ENCODE results near the gene MCM9. TPM values are rescaled to one million over a fixed set of nuclear protein-coding genes. Genes with fewer than 3 reads are reported as not detected.

The MCM9 gene
- total and polyA plus RNA-seq, 12 donors, result 1.5 to 7.8 (median 5.2) TPM

DNA sequence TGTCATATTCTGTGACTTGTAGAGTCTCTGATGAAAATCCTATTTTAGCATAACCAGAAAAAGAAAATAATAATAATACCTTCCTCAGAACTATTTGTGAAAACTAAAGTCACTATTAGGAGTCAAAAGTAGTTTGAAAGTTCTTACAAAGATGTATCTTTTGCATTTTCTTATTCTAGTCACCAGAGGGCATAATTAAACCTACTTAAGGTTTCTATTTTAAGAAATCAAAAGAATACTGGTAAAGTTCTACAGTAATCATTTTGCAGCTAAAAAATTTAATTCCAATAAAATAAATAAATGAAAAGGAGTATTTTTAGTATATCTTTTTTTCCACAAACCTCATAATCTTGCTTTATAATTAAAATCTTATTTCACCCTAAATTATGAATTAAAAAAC lies 28.0 kb upstream of the MCM9 start:
- Histone ChIP-seq H3K27ac (no peak overlapping the region), H3K9me3 (no peaks in the 10 kb centered on the region), H3K27me3 (no peaks in the 10 kb centered on the region), H3K36me3 (no peaks in the 10 kb centered on the region), H3K4me1 (no peaks in the 10 kb centered on the region), H3K4me3 (no peak overlapping the region)
- ATAC-seq, result no peak
- TF ChIP-seq, protein P1, sequence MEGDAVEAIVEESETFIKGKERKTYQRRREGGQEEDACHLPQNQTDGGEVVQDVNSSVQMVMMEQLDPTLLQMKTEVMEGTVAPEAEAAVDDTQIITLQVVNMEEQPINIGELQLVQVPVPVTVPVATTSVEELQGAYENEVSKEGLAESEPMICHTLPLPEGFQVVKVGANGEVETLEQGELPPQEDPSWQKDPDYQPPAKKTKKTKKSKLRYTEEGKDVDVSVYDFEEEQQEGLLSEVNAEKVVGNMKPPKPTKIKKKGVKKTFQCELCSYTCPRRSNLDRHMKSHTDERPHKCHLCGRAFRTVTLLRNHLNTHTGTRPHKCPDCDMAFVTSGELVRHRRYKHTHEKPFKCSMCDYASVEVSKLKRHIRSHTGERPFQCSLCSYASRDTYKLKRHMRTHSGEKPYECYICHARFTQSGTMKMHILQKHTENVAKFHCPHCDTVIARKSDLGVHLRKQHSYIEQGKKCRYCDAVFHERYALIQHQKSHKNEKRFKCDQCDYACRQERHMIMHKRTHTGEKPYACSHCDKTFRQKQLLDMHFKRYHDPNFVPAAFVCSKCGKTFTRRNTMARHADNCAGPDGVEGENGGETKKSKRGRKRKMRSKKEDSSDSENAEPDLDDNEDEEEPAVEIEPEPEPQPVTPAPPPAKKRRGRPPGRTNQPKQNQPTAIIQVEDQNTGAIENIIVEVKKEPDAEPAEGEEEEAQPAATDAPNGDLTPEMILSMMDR (IDR thresholded peaks at IDR 0.05), result peak in 6 of 9 donors; percentile 32 to 58 (median 46)
- intact Hi-C loops (cut with DNase I), result no loop called here
- no peak for DNase-seq

DNA sequence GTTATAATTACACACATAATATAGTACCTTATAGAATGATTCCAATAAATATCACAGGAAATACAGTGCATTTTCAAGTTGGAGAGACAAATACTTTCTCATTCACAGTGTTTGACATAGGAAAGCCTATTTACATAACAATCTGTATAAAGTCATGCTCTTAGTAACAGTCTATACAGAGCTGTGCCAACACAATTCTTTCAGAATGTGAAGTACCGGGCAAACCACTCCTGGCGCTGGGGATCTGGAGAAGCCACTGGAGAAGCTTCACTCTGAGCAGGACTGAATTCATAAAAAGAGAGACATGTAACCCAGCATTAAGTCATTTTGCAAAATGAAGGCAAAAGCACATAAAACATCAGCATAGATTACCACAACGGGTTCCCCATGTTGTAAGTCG lies 24.9 kb upstream of the MCM9 start:
- intact Hi-C loops (cut with DNase I), result no loop called here
- no peaks in the 10 kb centered on the region for H3K36me3 ChIP-seq

DNA sequence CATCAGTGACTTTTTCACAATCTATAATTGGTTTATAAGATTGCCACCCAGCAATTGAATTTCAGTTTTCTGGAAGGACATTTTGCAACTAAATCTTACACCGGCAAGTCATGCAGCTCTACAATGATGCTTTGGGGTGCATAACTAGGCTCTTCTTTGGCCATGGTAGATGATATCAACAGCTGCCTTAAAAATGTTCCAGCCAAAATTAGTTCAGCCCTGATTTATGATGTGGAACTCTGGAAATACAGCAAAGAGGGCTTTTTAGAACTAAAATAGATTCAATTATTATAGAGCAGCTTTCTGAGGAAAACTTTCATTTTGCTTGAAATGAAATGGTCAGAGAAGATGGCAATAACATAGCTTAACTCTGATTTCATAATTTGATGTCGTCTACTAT lies 18.4 kb upstream of the MCM9 start:
- Histone ChIP-seq H3K4me3 (no peak overlapping the region), H3K27me3 (no peaks in the 10 kb centered on the region), H3K27ac (no peak overlapping the region), H3K4me1 (no peaks in the 10 kb centered on the region), H3K36me3 (no peaks in the 10 kb centered on the region), H3K9me3 (peaks cover 0 to 20% (median 0%) of the 10 kb centered on the region in 11 donors)
- DNase-seq (no peak), ATAC-seq (no peak)
- TF ChIP-seq, protein P1 (IDR thresholded peaks at IDR 0.05), result no peak
- 73 to 92% methylated on average over 2 of the region's 2 CpGs for WGBS, 2 donors
- intact Hi-C loops (cut with DNase I), result no loop called here

More for the DNA sequence above, 24.9 kb upstream of the MCM9 start:
- Histone ChIP-seq H3K27me3 (no peaks in the 10 kb centered on the region), H3K4me1 (no peaks in the 10 kb centered on the region), H3K9me3 (no peaks in the 10 kb centered on the region), H3K27ac (no peak overlapping the region), H3K4me3 (no peak overlapping the region)
- DNase-seq, result no peak
- TF ChIP-seq, protein P1 (IDR thresholded peaks at IDR 0.05), result no peak
- 91 to 93% methylated on average over 4 of the region's 4 CpGs for WGBS, 2 donors
- ATAC-seq, result no peak

DNA sequence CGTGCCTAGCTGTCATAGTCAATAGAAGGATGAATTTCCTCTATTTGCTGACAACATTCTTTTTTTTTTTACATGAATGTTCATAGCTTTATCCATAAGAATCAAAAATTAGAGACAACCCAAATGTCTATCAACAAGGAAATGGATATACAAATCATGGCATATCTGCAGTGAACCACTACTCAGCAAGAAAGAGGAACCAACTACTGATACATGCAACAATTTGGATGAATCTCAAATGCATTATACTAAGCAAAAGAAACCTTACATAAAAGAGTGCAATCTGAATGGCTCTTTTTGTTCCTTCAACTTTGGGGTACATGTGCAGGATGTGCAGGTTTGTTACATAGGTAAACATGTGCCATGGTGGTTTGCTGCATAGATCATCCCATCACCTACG lies 17.7 kb upstream of the MCM9 start:
- Histone ChIP-seq H3K27me3 (no peaks in the 10 kb centered on the region), H3K36me3 (no peaks in the 10 kb centered on the region), H3K4me1 (no peaks in the 10 kb centered on the region), H3K27ac (no peak overlapping the region), H3K9me3 (peaks cover 0 to 28% (median 0%) of the 10 kb centered on the region in 11 donors), H3K4me3 (no peak overlapping the region)
- no peak for ATAC-seq
- no peak for DNase-seq
- 97 to 98% methylated on average over 2 of the region's 2 CpGs for WGBS, 2 donors
- intact Hi-C loops (cut with DNase I), result no loop called here
- TF ChIP-seq, protein P1 (IDR thresholded peaks at IDR 0.05), result no peak

DNA sequence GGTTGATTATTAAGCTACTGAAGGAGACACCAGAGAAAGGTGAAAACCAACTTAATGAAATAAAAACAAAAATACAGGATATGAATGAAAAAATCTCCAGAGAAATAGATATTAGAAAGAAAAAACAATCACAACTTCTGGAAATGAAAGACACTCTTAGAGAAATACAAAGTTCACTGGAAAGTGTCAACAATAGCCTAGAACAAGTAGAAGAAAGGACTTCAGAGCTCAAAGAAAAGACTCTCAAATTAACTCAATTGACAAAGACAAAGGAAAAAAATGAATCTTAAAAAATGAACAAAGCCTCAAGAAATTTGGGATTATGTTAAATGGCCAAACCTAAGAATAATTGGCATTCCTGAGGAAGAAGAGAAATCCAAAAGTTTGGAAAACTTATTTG lies 10.3 kb upstream of the MCM9 start:
- Histone ChIP-seq H3K36me3 (no peaks in the 10 kb centered on the region), H3K27me3 (no peaks in the 10 kb centered on the region), H3K9me3 (peaks cover 0 to 75% (median 10%) of the 10 kb centered on the region in 11 donors), H3K27ac (no peak overlapping the region), H3K4me3 (no peak overlapping the region), H3K4me1 (no peaks in the 10 kb centered on the region)
- no peak for DNase-seq
- TF ChIP-seq, protein P1 (IDR thresholded peaks at IDR 0.05), result no peak
- intact Hi-C loops (cut with DNase I), result no loop called here
- ATAC-seq, result no peak

All from heart right ventricle (tissue), 16 donors.